Measurements from ENCODE around the gene RBMS1. TPM values are rescaled to one million over a fixed set of nuclear protein-coding genes. Genes with fewer than 3 reads are reported as not detected.

RBMS1 gene
- total and polyA plus RNA-seq, 2 of the 13 experiments (the other 11 are each of a cell fraction or from before 2014, with no cell fraction given): 55.5 to 110 TPM

DNA sequence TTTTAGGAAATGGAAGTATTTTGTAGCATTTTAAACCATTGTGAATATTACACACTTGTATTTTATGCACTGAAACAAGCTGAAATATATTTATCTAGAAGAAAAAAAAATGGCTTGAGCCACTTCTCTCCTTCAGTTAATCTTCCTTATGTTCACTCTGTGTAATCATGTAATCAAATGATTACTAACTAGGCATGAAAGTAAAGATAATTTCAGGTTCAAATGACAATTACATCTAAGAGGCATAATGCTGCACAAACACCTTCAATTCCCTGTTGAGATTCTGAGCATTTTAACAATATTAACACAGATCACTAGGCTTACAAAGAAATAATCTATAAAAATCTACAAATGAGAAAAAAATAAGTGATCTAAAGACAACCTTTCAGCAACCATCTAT lies 173.9 kb downstream of the RBMS1 start:
- Histone ChIP-seq H3K27ac (ENCODE audit: extremely low read length, insufficient read depth, low read length) (no peak overlapping the region), H3K9ac (ENCODE audit: insufficient read depth, low read depth, low read length) (no peak overlapping the region), H4K20me1 (ENCODE audit: insufficient read depth, low read length) (peaks cover 19% of the 10 kb centered on the region), H3K27me3 (ENCODE audit: control insufficient read depth in 1 of 2, insufficient read depth in 2 of 2, low read length in 2 of 2) (no peaks in the 10 kb centered on the region), H3K79me2 (ENCODE audit: insufficient read depth, low read length) (peaks cover 5% of the 10 kb centered on the region), H3K4me2 (ENCODE audit: low read depth, low read length) (no peak overlapping the region), H3K4me1 (ENCODE audit: insufficient read depth, low read length) (peaks cover 28% of the 10 kb centered on the region), H2AFZ (ENCODE audit: low read length) (no peak overlapping the region), H3K36me3 (replicated peaks in 1 of 2; ENCODE audit: control insufficient read depth in 1 of 2, insufficient read depth in 2 of 2, low read length in 2 of 2) (peaks cover 4 to 14% of the 10 kb centered on the region in 2 experiments; a peak in 3 of 5 replicates), H3K9me3 (ENCODE audit: low read length) (no peaks in the 10 kb centered on the region), H3K4me3 (replicated peaks in 1 of 3; ENCODE audit: insufficient read depth in 1 of 3, low read depth in 2 of 3, low read length in 3 of 3) (no peak overlapping the region)
- intact Hi-C loops (cut with micrococcal nuclease; ENCODE audit: unreplicated experiment): loop anchor here (2.0 kb wide), 1 partner anchor 675 kb away; no protein-coding TSS in a partner anchor
- DNase-seq (ENCODE audit: low spot score) (no peak), FAIRE-seq (no peak), ATAC-seq (no peak)
- ChIA-PET POLR2A (no interaction called here), CTCF (ENCODE audit: low intra/inter-chr PET ratio, low total read pairs) (no interaction called here)
- in situ Hi-C loops (cut with HindIII; ENCODE audit: extremely low pct_ligation_motif_present, low pct_unique_long_range_greater_than_20kb): no loop called here
- BruUV-seq (replicated peaks): no TSS peak
- TF ChIP-seq, protein P1, sequence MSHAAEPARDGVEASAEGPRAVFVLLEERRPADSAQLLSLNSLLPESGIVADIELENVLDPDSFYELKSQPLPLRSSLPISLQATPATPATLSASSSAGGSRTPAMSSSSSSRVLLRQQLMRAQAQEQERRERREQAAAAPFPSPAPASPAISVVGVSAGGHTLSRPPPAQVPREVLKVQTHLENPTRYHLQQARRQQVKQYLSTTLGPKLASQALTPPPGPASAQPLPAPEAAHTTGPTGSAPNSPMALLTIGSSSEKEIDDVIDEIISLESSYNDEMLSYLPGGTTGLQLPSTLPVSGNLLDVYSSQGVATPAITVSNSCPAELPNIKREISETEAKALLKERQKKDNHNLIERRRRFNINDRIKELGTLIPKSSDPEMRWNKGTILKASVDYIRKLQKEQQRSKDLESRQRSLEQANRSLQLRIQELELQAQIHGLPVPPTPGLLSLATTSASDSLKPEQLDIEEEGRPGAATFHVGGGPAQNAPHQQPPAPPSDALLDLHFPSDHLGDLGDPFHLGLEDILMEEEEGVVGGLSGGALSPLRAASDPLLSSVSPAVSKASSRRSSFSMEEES (CRISPR knock-in tag; IDR thresholded peaks at IDR 0.05): no peak
- TF ChIP-seq ZNF552 (CRISPR knock-in tag; IDR thresholded peaks at IDR 0.05; ENCODE audit: borderline replicate concordance): no peak
- TF ChIP-seq DNMT3B (CRISPR knock-in tag; conservative IDR thresholded peaks at IDR 0.05): no peak
- no peak for TF ChIP-seq SNRNP70 (IDR thresholded peaks at IDR 0.05; ENCODE audit: low read depth, low read length)
- TF ChIP-seq, protein P2, sequence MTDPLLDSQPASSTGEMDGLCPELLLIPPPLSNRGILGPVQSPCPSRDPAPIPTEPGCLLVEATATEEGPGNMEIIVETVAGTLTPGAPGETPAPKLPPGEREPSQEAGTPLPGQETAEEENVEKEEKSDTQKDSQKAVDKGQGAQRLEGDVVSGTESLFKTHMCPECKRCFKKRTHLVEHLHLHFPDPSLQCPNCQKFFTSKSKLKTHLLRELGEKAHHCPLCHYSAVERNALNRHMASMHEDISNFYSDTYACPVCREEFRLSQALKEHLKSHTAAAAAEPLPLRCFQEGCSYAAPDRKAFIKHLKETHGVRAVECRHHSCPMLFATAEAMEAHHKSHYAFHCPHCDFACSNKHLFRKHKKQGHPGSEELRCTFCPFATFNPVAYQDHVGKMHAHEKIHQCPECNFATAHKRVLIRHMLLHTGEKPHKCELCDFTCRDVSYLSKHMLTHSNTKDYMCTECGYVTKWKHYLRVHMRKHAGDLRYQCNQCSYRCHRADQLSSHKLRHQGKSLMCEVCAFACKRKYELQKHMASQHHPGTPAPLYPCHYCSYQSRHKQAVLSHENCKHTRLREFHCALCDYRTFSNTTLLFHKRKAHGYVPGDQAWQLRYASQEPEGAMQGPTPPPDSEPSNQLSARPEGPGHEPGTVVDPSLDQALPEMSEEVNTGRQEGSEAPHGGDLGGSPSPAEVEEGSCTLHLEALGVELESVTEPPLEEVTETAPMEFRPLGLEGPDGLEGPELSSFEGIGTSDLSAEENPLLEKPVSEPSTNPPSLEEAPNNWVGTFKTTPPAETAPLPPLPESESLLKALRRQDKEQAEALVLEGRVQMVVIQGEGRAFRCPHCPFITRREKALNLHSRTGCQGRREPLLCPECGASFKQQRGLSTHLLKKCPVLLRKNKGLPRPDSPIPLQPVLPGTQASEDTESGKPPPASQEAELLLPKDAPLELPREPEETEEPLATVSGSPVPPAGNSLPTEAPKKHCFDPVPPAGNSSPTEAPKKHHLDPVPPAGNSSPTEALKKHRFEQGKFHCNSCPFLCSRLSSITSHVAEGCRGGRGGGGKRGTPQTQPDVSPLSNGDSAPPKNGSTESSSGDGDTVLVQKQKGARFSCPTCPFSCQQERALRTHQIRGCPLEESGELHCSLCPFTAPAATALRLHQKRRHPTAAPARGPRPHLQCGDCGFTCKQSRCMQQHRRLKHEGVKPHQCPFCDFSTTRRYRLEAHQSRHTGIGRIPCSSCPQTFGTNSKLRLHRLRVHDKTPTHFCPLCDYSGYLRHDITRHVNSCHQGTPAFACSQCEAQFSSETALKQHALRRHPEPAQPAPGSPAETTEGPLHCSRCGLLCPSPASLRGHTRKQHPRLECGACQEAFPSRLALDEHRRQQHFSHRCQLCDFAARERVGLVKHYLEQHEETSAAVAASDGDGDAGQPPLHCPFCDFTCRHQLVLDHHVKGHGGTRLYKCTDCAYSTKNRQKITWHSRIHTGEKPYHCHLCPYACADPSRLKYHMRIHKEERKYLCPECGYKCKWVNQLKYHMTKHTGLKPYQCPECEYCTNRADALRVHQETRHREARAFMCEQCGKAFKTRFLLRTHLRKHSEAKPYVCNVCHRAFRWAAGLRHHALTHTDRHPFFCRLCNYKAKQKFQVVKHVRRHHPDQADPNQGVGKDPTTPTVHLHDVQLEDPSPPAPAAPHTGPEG (CRISPR knock-in tag; IDR thresholded peaks at IDR 0.05): no peak
- TF ChIP-seq, protein P3, sequence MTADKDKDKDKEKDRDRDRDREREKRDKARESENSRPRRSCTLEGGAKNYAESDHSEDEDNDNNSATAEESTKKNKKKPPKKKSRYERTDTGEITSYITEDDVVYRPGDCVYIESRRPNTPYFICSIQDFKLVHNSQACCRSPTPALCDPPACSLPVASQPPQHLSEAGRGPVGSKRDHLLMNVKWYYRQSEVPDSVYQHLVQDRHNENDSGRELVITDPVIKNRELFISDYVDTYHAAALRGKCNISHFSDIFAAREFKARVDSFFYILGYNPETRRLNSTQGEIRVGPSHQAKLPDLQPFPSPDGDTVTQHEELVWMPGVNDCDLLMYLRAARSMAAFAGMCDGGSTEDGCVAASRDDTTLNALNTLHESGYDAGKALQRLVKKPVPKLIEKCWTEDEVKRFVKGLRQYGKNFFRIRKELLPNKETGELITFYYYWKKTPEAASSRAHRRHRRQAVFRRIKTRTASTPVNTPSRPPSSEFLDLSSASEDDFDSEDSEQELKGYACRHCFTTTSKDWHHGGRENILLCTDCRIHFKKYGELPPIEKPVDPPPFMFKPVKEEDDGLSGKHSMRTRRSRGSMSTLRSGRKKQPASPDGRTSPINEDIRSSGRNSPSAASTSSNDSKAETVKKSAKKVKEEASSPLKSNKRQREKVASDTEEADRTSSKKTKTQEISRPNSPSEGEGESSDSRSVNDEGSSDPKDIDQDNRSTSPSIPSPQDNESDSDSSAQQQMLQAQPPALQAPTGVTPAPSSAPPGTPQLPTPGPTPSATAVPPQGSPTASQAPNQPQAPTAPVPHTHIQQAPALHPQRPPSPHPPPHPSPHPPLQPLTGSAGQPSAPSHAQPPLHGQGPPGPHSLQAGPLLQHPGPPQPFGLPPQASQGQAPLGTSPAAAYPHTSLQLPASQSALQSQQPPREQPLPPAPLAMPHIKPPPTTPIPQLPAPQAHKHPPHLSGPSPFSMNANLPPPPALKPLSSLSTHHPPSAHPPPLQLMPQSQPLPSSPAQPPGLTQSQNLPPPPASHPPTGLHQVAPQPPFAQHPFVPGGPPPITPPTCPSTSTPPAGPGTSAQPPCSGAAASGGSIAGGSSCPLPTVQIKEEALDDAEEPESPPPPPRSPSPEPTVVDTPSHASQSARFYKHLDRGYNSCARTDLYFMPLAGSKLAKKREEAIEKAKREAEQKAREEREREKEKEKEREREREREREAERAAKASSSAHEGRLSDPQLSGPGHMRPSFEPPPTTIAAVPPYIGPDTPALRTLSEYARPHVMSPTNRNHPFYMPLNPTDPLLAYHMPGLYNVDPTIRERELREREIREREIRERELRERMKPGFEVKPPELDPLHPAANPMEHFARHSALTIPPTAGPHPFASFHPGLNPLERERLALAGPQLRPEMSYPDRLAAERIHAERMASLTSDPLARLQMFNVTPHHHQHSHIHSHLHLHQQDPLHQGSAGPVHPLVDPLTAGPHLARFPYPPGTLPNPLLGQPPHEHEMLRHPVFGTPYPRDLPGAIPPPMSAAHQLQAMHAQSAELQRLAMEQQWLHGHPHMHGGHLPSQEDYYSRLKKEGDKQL (CRISPR knock-in tag; IDR thresholded peaks at IDR 0.05; ENCODE audit: low read depth): no peak
- TF ChIP-seq TARDBP (CRISPR knock-in tag; IDR thresholded peaks at IDR 0.05): no peak
- no peak for TF ChIP-seq SP2 (CRISPR knock-in tag; IDR thresholded peaks at IDR 0.05)
- TF ChIP-seq RFXANK (CRISPR knock-in tag; IDR thresholded peaks at IDR 0.05): no peak

Measured in HepG2 (cell line).